HepG2 (cell line): ENCODE results near the gene HMMR. TPM values are rescaled to one million over a fixed set of nuclear protein-coding genes. Genes with fewer than 3 reads are reported as not detected.

ENCODE experiments used
- IKZF1 ChIP-seq: fragments of 450-650 bp; IDR thresholded peaks from 2 replicates; pipeline ENCODE4 v1.7.1; 2016
- IRF2 ChIP-seq: IDR thresholded peaks from 2 replicates; pipeline ENCODE4 v1.6.1; 2018; ENCODE audit warnings: missing genetic modification reagents, missing compliant biosample characterization
- MAX ChIP-seq: IDR thresholded peaks from 2 replicates; pipeline ENCODE4 v1.6.1; 2012; ENCODE audit warnings: inconsistent platforms
- MEF2D ChIP-seq: sonication (generic); formaldehyde crosslinking; IDR thresholded peaks from 2 replicates; pipeline ENCODE4 v1.5.1; 2020; ENCODE audit warnings: mild to moderate bottlenecking, missing genetic modification reagents
- MTERF4 ChIP-seq: sonication (generic); formaldehyde crosslinking; IDR thresholded peaks from 2 replicates; pipeline ENCODE4 v1.8.0; 2023; ENCODE audit warnings: mild to moderate bottlenecking, missing genetic modification reagents
- NCOA2 ChIP-seq: sonication (generic); formaldehyde crosslinking; IDR thresholded peaks from 2 replicates; pipeline ENCODE4 v1.8.0; 2022; ENCODE audit warnings: inconsistent platforms
- NR2F6 ChIP-seq, 2 experiments: IDR thresholded peaks; 2 replicates each; pipeline ENCODE4 v1.6.1; 2016; ENCODE audit warnings: antibody characterized with exemption in 1 of 2, mild to moderate bottlenecking in 1 of 2
- NRL ChIP-seq: sonication (generic); formaldehyde crosslinking; IDR thresholded peaks from 2 replicates; pipeline ENCODE4 v1.5.0; 2020; ENCODE audit warnings: missing genetic modification reagents, mild to moderate bottlenecking, moderate library complexity, borderline replicate concordance
- POLR2G ChIP-seq: fragments of 200-400 bp; formaldehyde crosslinking; IDR thresholded peaks from 2 replicates; pipeline ENCODE4 v1.6.1; 2018; ENCODE audit warnings: mild to moderate bottlenecking, low read depth, low read length, moderate library complexity
- PPARG ChIP-seq: conservative IDR thresholded peaks from 2 replicates; pipeline ENCODE4 v1.6.1; 2016; ENCODE audit warnings: missing biosample characterization, missing genetic modification reagents
- SAFB2 ChIP-seq: sonication (generic); formaldehyde crosslinking; IDR thresholded peaks from 2 replicates; pipeline ENCODE4 v1.5.1; 2020; ENCODE audit warnings: missing genetic modification reagents, low read depth, mild to moderate bottlenecking, borderline replicate concordance
- SIN3B ChIP-seq: fragments of 150-350 bp; IDR thresholded peaks from 2 replicates; pipeline ENCODE4 v1.6.1; 2014; ENCODE audit warnings: low read length
- SP4 ChIP-seq: sonication (generic); formaldehyde crosslinking; IDR thresholded peaks from 2 replicates; pipeline ENCODE4 v1.8.1; 2023; ENCODE audit warnings: mild to moderate bottlenecking, missing genetic modification reagents
- THRA ChIP-seq: sonication (generic); formaldehyde crosslinking; IDR thresholded peaks from 2 replicates; pipeline ENCODE4 v1.4.0; 2020; ENCODE audit warnings: missing genetic modification reagents, borderline replicate concordance
- ZFP62 ChIP-seq: sonication (generic); formaldehyde crosslinking; IDR thresholded peaks from 2 replicates; pipeline ENCODE4 v1.4.0; 2020; ENCODE audit warnings: missing genetic modification reagents
- ZFP91 ChIP-seq: sonication (generic); formaldehyde crosslinking; IDR thresholded peaks from 2 replicates; pipeline ENCODE4 v1.9.0; 2022; ENCODE audit warnings: missing genetic modification reagents, mild to moderate bottlenecking, borderline replicate concordance
- ZNF101 ChIP-seq: sonication (generic); formaldehyde crosslinking; IDR thresholded peaks from 2 replicates; pipeline ENCODE4 v1.4.0; 2020; ENCODE audit warnings: mild to moderate bottlenecking, low read depth, missing genetic modification reagents, borderline replicate concordance
- ZNF331 ChIP-seq: sonication (generic); formaldehyde crosslinking; IDR thresholded peaks from 2 replicates; pipeline ENCODE4 v1.4.0; 2020; ENCODE audit warnings: missing genetic modification reagents
- polyA plus RNA-seq, 8 experiments: library from polyadenylated mRNA; depleted of rRNA in 3 of 8; stranded (reverse) in 7 of 8; unstranded in 1 of 8; fragments of >200 nt; fragmentation: Illumina TruSeq in 4 of 8; extraction: Trizol in 4 of 8; gene quantifications; 2 replicates each; pipeline versions ENCODE4 v1.2.1 to v1.2.3, GENCODE V29; 2011 to 2016; ENCODE audit warnings: low read depth in 4 of 8, missing spikeins in 1 of 8, mixed read lengths in 1 of 8; ENCODE audit not compliant: insufficient read depth in 1 of 8
- total RNA-seq, 5 experiments: library from RNA; depleted of rRNA; stranded (reverse); fragments of >200 nt; fragmentation: Illumina TruSeq; extraction: Trizol; gene quantifications; 2 replicates each; pipeline ENCODE4 v1.2.3, GENCODE V29; 2016; ENCODE audit warnings: low read depth in 1 of 5
- TF ChIP-seq, protein P1 (sequence below): sonication (generic); formaldehyde crosslinking; IDR thresholded peaks from 2 replicates; pipeline ENCODE4 v1.4.0; 2020; ENCODE audit warnings: missing genetic modification reagents, borderline replicate concordance
- TF ChIP-seq, protein P2 (sequence below): sonication (generic); formaldehyde crosslinking; IDR thresholded peaks from 2 replicates; pipeline ENCODE4 v1.4.0; 2020; ENCODE audit warnings: low read depth, mild to moderate bottlenecking, missing genetic modification reagents

HMMR gene
- total and polyA plus RNA-seq, 2 of the 13 experiments (the other 11 are each of a cell fraction or from before 2014, with no cell fraction given), result 8.5 to 48.3 TPM

DNA sequence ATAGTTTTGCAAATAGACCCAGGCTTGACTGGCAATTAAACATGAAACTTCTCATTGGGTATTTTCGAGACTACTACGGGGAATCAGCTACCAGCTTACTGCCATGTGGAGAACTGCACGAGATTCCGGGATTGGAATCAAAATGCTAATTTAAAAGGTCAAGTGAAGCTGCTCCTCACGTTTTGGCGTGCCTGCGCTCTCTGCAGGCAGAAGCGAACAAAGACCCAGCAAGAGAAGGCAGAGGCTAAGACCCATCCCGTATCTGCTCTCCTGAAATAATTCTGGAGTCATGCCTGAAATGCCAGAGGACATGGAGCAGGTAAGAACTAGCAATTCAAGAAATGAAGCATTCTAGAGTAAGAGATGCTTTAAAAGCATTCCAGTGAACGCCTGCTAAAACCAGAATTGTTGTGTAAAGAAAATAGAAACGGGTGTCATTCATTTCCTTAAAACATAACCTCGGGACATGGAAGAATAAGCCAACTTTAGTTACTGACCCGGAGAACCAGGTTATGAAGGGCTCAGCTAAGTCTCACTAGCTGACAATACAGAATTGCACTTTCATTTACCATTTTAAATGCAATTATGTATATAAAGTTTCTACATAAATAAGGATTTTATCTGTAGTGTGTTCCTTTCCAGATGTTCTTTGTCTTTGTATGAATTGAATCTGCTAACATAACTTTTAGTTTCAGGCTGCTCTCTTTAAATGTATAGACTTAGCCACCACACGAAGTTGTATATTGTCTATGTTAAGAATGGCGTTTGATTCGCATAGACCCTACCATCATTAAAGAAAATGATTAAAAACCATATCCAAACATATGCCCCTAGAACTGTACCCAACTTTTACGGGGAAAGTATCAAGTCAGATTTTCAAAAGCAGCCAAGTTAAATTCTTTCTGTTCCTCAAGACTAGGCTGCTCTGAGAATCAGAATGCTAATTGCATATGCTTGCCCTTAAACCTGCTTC, 43.0 kb downstream of the HMMR start (continued):
- TF ChIP-seq PPARG (CRISPR knock-in tag) (no peak), POLR2G (0 out of 2 replicates have a peak, but pooled peaks have one; percentile 37), MAX (peak; percentile 33; the same call in 1 of the 2 replicates), ZNF331 (CRISPR knock-in tag) (peak; percentile 27; the same call in 1 of the 2 replicates), IRF2 (CRISPR knock-in tag) (peak; percentile 10; the same call in 1 of the 2 replicates), ZFP62 (CRISPR knock-in tag) (no peak), ZNF101 (CRISPR knock-in tag) (no peak), THRA (CRISPR knock-in tag) (0 out of 2 replicates have a peak, but pooled peaks have one; percentile 7), SP4 (CRISPR knock-in tag) (no peak), NR2F6 (IDR thresholded peaks at IDR 0.05) (peak; percentile 57), NR2F6 (CRISPR knock-in tag; IDR thresholded peaks at IDR 0.05) (peak; percentile 76), SAFB2 (CRISPR knock-in tag) (no peak), IKZF1 (no peak), ZFP91 (CRISPR knock-in tag) (0 out of 2 replicates have a peak, but pooled peaks have one; percentile 20), SIN3B (no peak), MTERF4 (CRISPR knock-in tag) (no peak), NCOA2 (CRISPR knock-in tag) (no peak), MEF2D (no peak), NRL (no peak)
- TF ChIP-seq, protein P1, sequence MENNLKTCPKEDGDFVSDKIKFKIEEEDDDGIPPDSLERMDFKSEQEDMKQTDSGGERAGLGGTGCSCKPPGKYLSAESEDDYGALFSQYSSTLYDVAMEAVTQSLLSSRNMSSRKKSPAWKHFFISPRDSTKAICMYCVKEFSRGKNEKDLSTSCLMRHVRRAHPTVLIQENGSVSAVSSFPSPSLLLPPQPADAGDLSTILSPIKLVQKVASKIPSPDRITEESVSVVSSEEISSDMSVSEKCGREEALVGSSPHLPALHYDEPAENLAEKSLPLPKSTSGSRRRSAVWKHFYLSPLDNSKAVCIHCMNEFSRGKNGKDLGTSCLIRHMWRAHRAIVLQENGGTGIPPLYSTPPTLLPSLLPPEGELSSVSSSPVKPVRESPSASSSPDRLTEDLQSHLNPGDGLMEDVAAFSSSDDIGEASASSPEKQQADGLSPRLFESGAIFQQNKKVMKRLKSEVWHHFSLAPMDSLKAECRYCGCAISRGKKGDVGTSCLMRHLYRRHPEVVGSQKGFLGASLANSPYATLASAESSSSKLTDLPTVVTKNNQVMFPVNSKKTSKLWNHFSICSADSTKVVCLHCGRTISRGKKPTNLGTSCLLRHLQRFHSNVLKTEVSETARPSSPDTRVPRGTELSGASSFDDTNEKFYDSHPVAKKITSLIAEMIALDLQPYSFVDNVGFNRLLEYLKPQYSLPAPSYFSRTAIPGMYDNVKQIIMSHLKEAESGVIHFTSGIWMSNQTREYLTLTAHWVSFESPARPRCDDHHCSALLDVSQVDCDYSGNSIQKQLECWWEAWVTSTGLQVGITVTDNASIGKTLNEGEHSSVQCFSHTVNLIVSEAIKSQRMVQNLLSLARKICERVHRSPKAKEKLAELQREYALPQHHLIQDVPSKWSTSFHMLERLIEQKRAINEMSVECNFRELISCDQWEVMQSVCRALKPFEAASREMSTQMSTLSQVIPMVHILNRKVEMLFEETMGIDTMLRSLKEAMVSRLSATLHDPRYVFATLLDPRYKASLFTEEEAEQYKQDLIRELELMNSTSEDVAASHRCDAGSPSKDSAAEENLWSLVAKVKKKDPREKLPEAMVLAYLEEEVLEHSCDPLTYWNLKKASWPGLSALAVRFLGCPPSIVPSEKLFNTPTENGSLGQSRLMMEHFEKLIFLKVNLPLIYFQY (CRISPR knock-in tag), result no peak
- TF ChIP-seq, protein P2, sequence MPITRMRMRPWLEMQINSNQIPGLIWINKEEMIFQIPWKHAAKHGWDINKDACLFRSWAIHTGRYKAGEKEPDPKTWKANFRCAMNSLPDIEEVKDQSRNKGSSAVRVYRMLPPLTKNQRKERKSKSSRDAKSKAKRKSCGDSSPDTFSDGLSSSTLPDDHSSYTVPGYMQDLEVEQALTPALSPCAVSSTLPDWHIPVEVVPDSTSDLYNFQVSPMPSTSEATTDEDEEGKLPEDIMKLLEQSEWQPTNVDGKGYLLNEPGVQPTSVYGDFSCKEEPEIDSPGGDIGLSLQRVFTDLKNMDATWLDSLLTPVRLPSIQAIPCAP (CRISPR knock-in tag), result no peak
